Right forelimb (tissue), 1 donor: ENCODE results near the gene KLF6.
"Not testable (repeated sequence)": the region's sequence is repeated elsewhere in the genome, so short reads cannot be mapped to it uniquely, and the experiment has no call there.

Experiments used
- DNase-seq: peaks from one replicate; pipeline ENCODE4 v3.0.0-alpha.2; 2018

Gene KLF6

DNA sequence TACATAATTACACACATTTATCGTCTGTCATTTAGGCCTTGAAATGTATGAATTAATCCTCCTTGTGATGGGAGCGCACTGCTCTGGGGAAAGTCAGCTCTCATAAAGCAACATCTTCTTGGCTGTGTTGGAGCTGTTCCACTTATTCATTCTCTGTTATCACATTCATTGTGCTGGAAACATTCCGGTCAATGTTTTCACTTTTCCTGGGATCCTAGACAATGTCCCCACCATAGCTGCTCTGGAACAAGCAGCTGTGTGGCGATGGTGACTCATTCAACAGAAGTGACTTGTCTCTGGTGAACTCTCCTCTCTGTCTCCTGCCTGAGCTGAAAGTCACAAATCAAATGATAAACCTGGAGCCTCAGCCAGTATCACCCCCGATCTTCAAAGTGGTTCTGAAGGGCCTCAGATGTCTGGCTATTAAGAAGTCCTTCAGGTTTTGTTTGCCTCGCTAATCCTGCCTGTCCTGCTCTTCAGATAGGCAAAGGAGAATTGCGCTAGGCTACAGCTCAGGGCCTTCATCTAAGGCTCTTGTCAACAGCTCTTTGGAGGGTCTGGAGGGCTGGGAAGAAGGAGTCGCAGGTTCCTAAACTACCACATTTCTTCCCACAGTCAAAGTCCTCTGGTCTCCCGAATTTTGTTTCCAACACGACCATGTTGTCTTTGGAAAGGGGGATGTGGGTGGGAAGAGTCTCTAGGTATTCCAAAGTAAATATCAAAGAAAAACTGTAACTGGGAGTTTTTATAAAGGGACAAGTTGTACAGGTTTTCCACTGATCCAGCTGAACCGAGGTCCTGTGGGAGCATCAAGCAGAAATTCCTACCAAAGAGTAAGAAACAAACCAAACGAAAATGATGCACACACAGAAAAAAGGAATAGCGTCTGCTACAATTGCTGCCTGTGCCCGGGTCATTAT, 29.3 kb downstream of the KLF6 start:
- no peak for DNase-seq

- no peak for DNase-seq
Observed at GRCh38 chr10:3754727-3755439, 30.1 kb downstream of the KLF6 start.

DNA sequence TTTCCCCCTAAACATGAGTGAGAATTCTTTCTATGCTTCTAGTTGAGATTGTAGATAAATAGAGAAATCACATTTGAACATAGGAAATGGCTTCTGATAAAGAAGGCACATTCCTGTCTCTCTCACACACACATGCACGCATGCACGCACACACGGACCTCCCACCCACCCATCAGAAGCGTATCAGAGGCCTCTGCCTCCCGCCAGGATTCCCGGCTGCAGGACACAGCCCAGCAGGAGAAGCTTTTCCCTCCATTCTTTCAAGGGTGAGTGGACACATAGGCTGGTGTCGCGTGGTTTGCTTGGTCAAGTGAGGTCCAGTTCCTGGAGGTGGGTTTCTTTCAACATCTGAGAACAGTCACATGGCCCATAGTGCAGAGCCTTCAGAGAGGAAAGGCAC, 34.2 kb downstream of the KLF6 start:
- no peak for DNase-seq

- DNase-seq, result no peak
Observed at GRCh38 chr10:3750006-3750816, 34.8 kb downstream of the KLF6 start.

- DNase-seq, result no peak
Observed at GRCh38 chr10:3749600-3749999, 35.4 kb downstream of the KLF6 start.

- DNase-seq, result no peak
Observed at GRCh38 chr10:3749011-3749410, 36.0 kb downstream of the KLF6 start.

- no peak for DNase-seq
Observed at GRCh38 chr10:3748484-3748883, 36.5 kb downstream of the KLF6 start.

GRCh38 chr10:3747984-3748383, 37.0 kb downstream of the KLF6 start:
- no peak for DNase-seq

- DNase-seq, result no peak
Observed at GRCh38 chr10:3747248-3747960, 37.6 kb downstream of the KLF6 start.

GRCh38 chr10:3746634-3747033, 38.4 kb downstream of the KLF6 start:
- no peak for DNase-seq

DNA sequence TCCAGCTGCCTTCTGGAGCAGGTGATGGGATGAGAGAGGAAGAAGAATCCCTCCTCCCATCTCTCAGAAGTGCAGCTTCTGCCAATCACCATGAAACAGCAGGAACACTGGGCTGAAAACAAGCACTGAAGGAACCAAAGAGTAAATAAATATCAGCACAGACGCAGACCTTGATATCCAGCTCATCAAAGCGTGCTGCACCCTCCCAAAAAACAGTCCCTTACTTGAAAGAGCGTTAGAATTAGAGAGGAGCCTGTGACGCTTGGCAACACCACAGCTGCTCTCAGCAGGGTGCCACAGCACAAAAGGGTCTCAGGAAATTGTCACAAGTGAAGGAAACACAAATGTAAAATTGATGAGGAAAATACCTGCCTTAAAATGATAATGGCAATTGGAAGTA, 39.5 kb downstream of the KLF6 start:
- DNase-seq, result no peak

DNA sequence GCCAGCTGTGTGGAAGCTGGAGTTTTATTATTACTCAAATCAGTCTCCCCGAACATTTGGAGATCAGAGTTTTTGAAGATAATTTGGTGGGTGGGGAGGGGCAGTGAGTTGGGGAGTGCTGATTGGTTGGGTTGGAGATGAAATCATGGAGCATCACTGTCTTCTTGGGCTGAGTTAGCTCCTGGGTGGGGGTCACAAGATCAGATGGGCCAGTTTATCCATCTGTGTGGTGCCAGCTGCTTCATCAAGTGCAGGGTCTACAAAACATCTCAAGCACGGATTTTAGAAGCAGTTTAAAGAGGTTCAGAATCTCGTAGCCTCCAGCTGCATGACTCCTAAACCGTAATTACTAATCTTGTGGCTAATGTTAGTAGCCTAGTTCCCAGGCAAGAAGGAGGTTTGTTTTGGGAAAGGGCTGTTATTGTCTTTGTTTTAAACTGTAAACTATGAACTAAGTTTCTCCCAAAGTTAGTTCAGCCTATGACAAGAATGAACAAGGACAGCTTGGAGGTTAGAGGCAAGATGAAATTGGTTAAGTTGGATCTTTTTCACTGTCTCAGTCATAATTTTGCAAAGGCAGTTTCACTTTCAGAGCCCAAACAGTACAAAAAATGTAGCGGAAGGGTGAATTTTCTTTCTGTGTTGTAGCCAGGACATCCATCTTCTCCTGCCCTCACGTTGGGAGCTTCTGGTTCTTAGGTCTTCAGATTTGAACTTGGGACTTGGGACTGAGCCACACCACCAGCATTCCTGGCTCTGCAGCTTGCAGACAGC, 43.1 kb downstream of the KLF6 start:
- DNase-seq, result no peak

GRCh38 chr10:3740157-3740871, 44.7 kb downstream of the KLF6 start:
- no peak for DNase-seq

- no peak for DNase-seq
Observed at GRCh38 chr10:3738855-3739350, 46.1 kb downstream of the KLF6 start.

DNA sequence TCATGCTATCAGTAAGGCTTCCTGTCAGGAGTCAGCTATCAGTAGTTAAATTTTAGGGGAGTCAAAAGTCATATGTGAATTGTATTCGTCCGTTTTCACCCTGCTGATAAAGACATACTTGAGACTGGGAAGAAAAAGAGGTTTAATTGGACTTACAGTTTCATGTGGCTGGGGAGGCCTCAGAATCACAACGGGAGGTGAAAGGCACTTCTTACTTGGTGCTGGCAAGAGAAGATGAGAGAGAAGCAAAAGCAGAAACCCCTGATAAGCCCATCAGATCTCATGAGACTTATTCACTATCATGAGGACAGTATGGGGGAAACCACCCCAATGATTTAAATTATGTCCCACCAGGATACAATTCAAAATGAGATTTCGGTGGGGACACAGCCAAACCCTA, 47.1 kb downstream of the KLF6 start:
- DNase-seq, result no peak

GRCh38 chr10:3735175-3735574, 49.8 kb downstream of the KLF6 start:
- DNase-seq, result no peak

GRCh38 chr10:3734111-3734510, 50.9 kb downstream of the KLF6 start:
- DNase-seq, result no peak

GRCh38 chr10:3732183-3732582, 52.8 kb downstream of the KLF6 start:
- DNase-seq, result not testable (repeated sequence)

DNA sequence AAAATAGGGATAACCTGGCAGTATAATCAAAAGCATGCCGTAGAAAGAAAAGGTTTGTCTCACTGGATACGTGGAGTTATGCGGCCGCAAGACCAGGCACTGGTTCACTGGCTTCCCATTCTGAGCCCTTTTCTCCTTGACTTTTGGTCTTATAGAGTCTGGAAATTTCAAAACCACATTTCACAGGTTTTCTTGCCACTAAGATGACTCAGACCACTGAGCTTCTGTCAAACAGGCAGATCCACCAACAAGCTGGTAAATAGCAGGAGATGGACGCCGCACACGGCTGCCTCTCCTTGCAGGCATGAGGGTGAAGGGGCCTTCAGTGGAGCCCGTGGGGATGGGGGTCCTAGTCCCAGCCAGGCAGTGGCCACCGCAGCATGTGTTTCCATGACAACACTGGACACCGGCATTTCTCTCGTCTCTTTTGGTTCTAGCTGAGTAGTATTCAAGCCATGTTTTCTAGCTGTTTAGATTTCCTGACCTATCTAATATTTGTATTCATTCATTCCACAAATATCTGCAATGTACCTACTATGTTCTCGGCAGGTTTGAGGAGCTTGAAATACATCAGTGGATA, 55.5 kb downstream of the KLF6 start:
- no peak for DNase-seq

GRCh38 chr10:3728563-3728962, 56.4 kb downstream of the KLF6 start:
- no peak for DNase-seq

DNA sequence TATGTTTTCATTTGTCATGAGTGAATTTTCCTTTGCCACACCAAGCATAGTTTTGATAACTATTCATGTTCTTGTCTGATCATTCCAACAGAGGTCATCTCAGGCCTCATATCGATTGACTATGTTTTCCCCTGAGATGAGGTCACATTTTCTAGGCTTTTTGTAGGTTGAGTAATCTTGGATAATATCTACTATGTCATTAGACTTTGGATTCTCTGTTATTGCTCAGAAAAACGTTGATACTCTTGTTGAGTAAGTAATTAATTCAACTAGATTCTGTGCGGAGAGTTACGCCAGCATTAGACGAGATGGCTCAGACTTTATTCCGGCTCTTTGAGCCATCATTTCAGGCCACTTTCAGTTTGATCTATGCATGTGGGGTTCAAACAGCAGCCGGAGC, 57.7 kb downstream of the KLF6 start:
- DNase-seq, result no peak
